Prostate gland (tissue), 2 donors: Measurements from ENCODE around the gene VPS13C. TPM values are rescaled to one million over a fixed set of nuclear protein-coding genes. Genes with fewer than 3 reads are reported as not detected.

ENCODE experiments used
- DNase-seq: peaks from one replicate; pipeline ENCODE4 v3.0.0-alpha.2; 2019; ENCODE audit warnings: low spot score
- H3K27ac ChIP-seq, 2 donors: fragments of 200-600 bp; sonication (generic); 2 replicates each; pipeline ENCODE4 v1.5.1; 2017 to 2019
- H3K27me3 ChIP-seq: fragments of 200-600 bp; sonication (generic); replicated peaks from 2 replicates; pipeline ENCODE4 v1.5.1; 2019; ENCODE audit not compliant: insufficient read depth
- H3K36me3 ChIP-seq, 2 donors: fragments of 200-600 bp; sonication (generic); 1 replicate in 1 of 2; 2 replicates in 1 of 2; pipeline versions ENCODE4 v1.5.1 to v1.8.1; 2017 to 2019
- H3K4me1 ChIP-seq: fragments of 200-600 bp; sonication (generic); replicated peaks from 2 replicates; pipeline ENCODE4 v1.5.1; 2019
- H3K4me3 ChIP-seq, 2 donors: fragments of 200-600 bp; sonication (generic); 2 replicates each; pipeline ENCODE4 v1.5.1; 2017 to 2019
- H3K9me3 ChIP-seq: fragments of 200-600 bp; sonication (generic); 2 replicates; pipeline ENCODE4 v1.5.1; 2017
- CTCF ChIP-seq, 4 experiments: fragments of 200-600 bp in 2 of 4; fragments of 450-650 bp in 2 of 4; sonication (generic) in 2 of 4; IDR thresholded peaks; 1 replicate in 3 of 4; 2 replicates in 1 of 4; pipeline ENCODE4 v1.5.1; 2016 to 2019; ENCODE audit warnings: antibody characterized with exemption in 4 of 4, mild to moderate bottlenecking in 2 of 4, moderate library complexity in 2 of 4
- POLR2A ChIP-seq: fragments of 450-650 bp; IDR thresholded peaks from one replicate; pipeline ENCODE4 v1.6.1; 2016; ENCODE audit warnings: antibody characterized with exemption, mild to moderate bottlenecking
- POLR2AphosphoS5 ChIP-seq: sonication (generic); formaldehyde crosslinking; IDR thresholded peaks from one replicate; pipeline ENCODE4 v1.6.1; 2017; ENCODE audit warnings: antibody characterized with exemption
- WGBS: methylation state at CpG from one replicate; pipeline ENCODE4 v1.1.5; 2018; 5-methylcytosine and 5-hydroxymethylcytosine counted together
- intact Hi-C: fragments of 100-400 bp; cut with DNase I; formaldehyde crosslinking; loops from one replicate; pipeline ENCODE4 v1.14.2; 2022
- total RNA-seq, 2 donors: library from RNA; depleted of rRNA; stranded (reverse); fragments of >200 nt; gene quantifications; one replicate each; pipeline ENCODE4 v1.1.0, GENCODE V29; 2016

The VPS13C gene
- 10 to 100 TPM; 53.5 to 60.2 TPM for total RNA-seq

- H3K36me3 ChIP-seq: no peaks in the 10 kb centered on the region
- no peaks in the 10 kb centered on the region for H3K27me3 ChIP-seq
- peak within 1 kb of the TSS; percentile 89 to 95 for H3K27ac ChIP-seq
- 0% methylated on average over 55 of the region's 73 CpGs for WGBS
- H3K9me3 ChIP-seq: no peaks in the 10 kb centered on the region
- H3K4me1 ChIP-seq: no peaks in the 10 kb centered on the region
- DNase-seq: peak; percentile 88
- intact Hi-C loops: loop anchor here (10.0 kb wide), 1 partner anchor 186 kb away; no protein-coding TSS in a partner anchor
- peak within 1 kb of the TSS; percentile 75 to 99 for H3K4me3 ChIP-seq
- TF ChIP-seq CTCF (IDR thresholded peaks at IDR 0.05): peak; percentile 51 to 90 (median 82)
- TF ChIP-seq POLR2A: peak; percentile 86
- TF ChIP-seq POLR2AphosphoS5: peak; percentile 75
Measured at GRCh38 chr15:62060113-62060895, at the start of gene VPS13C. Gene VPS13C, minus strand, starts transcription at chr15:62060447. Its CDS starts 73 bp downstream, at chr15:62060374.

- WGBS: 37% methylated on average over 1 of the region's 1 CpG
- H3K9me3 ChIP-seq: no peaks in the 10 kb centered on the region
- no peaks in the 10 kb centered on the region for H3K4me1 ChIP-seq
- no peaks in the 10 kb centered on the region for H3K36me3 ChIP-seq
- TF ChIP-seq POLR2A: no peak
- no peak for TF ChIP-seq CTCF (IDR thresholded peaks at IDR 0.05)
- no peak for TF ChIP-seq POLR2AphosphoS5
- H3K27ac ChIP-seq: no peak overlapping the region
- H3K4me3 ChIP-seq: no peak overlapping the region
- DNase-seq: no peak
- no peaks in the 10 kb centered on the region for H3K27me3 ChIP-seq
- intact Hi-C loops: no loop called here
Measured at GRCh38 chr15:62109437-62109836, 49.2 kb upstream of the VPS13C start.

GRCh38 chr15:62108411-62108810, 48.2 kb upstream of the VPS13C start:
- H3K36me3 ChIP-seq: no peaks in the 10 kb centered on the region
- 61% methylated on average over 2 of the region's 2 CpGs for WGBS

GRCh38 chr15:62107571-62108121, 47.4 kb upstream of the VPS13C start:
- Histone ChIP-seq H3K36me3 (no peaks in the 10 kb centered on the region), H3K27me3 (no peaks in the 10 kb centered on the region), H3K4me3 (no peak overlapping the region), H3K4me1 (no peaks in the 10 kb centered on the region), H3K9me3 (no peaks in the 10 kb centered on the region), H3K27ac (no peak overlapping the region)
- WGBS: 31% methylated on average over 2 of the region's 2 CpGs
- no peak for DNase-seq
- TF ChIP-seq POLR2AphosphoS5 (no peak), CTCF (IDR thresholded peaks at IDR 0.05) (no peak), POLR2A (no peak)
- intact Hi-C loops: no loop called here

More at GRCh38 chr15:62108411-62108810, 48.2 kb upstream of the VPS13C start:
- DNase-seq: no peak
- Histone ChIP-seq H3K27me3 (no peaks in the 10 kb centered on the region), H3K4me1 (no peaks in the 10 kb centered on the region), H3K27ac (no peak overlapping the region), H3K4me3 (no peak overlapping the region), H3K9me3 (no peaks in the 10 kb centered on the region)
- intact Hi-C loops: no loop called here
- TF ChIP-seq POLR2A (no peak), POLR2AphosphoS5 (no peak), CTCF (IDR thresholded peaks at IDR 0.05) (no peak)
